Endothelial cell of umbilical vein (primary cell): ENCODE measurements around the gene DUSP18. TPM values are rescaled to one million over a fixed set of nuclear protein-coding genes. Genes with fewer than 3 reads are reported as not detected.
"Not testable (repeated sequence)": the region's sequence is repeated elsewhere in the genome, so short reads cannot be mapped to it uniquely, and the experiment has no call there.

Experiments
- BruUV-seq: library from RNA; stranded (reverse); fragments of 400-500 nt; replicated peaks from 2 replicates; lab custom pipeline; 2021; lab: Mats Ljungman, UMichigan
- CTCF ChIA-PET: fragments of 300-600, 350-600 bp; sonication (Branson Sonifier 250); formaldehyde crosslinking; loops from one replicate; lab custom pipeline; 2021; ENCODE audit warnings: antibody characterized with exemption, inconsistent platforms; lab: Charles Lee
- POLR2A ChIA-PET: fragments of 300-600, 350-600 bp; sonication (Branson Sonifier 250); formaldehyde crosslinking; loops from one replicate; lab custom pipeline; 2021; ENCODE audit warnings: antibody characterized with exemption, inconsistent platforms; lab: Charles Lee
- DNase-seq: peaks from one replicate; pipeline ENCODE4 v3.0.0-alpha.2; 2011; ENCODE audit warnings: low read depth, low spot score
- FAIRE-seq: peaks from 2 replicates; lab custom pipeline; 2011; peaks lifted over from hg19 to GRCh38; lab: Jason Lieb, UNC
- H2AFZ ChIP-seq: 2 replicates; pipeline ENCODE4 v1.6.0; 2012; ENCODE audit warnings: low read depth, low read length, control low read depth, inconsistent platforms
- H3K27ac ChIP-seq: 2 replicates; pipeline ENCODE4 v1.5.1; 2011; ENCODE audit warnings: low read depth, mild to moderate bottlenecking, control low read depth, low read length, moderate library complexity; ENCODE audit not compliant: insufficient read depth
- H3K27me3 ChIP-seq, 2 experiments: 2 replicates each; pipeline versions ENCODE4 v1.6.0 to v1.6.1; 2011; ENCODE audit warnings: low read length in 2 of 2, mixed read lengths in 1 of 2; ENCODE audit not compliant: control insufficient read depth in 2 of 2, insufficient read depth in 2 of 2
- H3K36me3 ChIP-seq, 2 experiments: 2 replicates in 1 of 2; 3 replicates in 1 of 2; pipeline ENCODE4 v1.5.1; 2011; ENCODE audit warnings: low read length in 2 of 2, mild to moderate bottlenecking in 1 of 2, moderate library complexity in 1 of 2; ENCODE audit not compliant: control insufficient read depth in 2 of 2, insufficient read depth in 2 of 2; ENCODE audit errors: extremely low read depth in 1 of 2
- H3K4me1 ChIP-seq: 3 replicates; pipeline ENCODE4 v1.5.1; 2011; ENCODE audit warnings: mild to moderate bottlenecking, low read length; ENCODE audit not compliant: control insufficient read depth, insufficient read depth; ENCODE audit errors: extremely low read depth
- H3K4me2 ChIP-seq: 2 replicates; pipeline ENCODE4 v1.6.1; 2011; ENCODE audit warnings: low read length, control low read depth, mixed read lengths; ENCODE audit not compliant: insufficient read depth
- H3K4me3 ChIP-seq, 3 experiments: fragments of 200-600 bp in 1 of 3; sonication (generic), shearing (Covaris generic) in 1 of 3; replicated peaks in 1 of 3; 2 replicates each; pipeline ENCODE4 v1.5.1; 2011 to 2016; ENCODE audit warnings: control low read depth in 3 of 3, low read length in 3 of 3, mild to moderate bottlenecking in 2 of 3, inconsistent platforms in 1 of 3, low read depth in 1 of 3, moderate library complexity in 1 of 3; ENCODE audit not compliant: insufficient read depth in 1 of 3
- H3K79me2 ChIP-seq: 2 replicates; pipeline ENCODE4 v1.6.0; 2012; ENCODE audit warnings: low read length, inconsistent platforms; ENCODE audit not compliant: control insufficient read depth, insufficient read depth
- H3K9ac ChIP-seq: replicated peaks from 2 replicates; pipeline ENCODE3; 2011; ENCODE audit warnings: low read length, control low read depth; ENCODE audit not compliant: insufficient read depth; ENCODE audit errors: extremely low read depth
- H3K9me1 ChIP-seq: replicated peaks from 3 replicates; pipeline ENCODE4 v1.6.0; 2011; ENCODE audit warnings: mild to moderate bottlenecking, low read length; ENCODE audit not compliant: control insufficient read depth, insufficient read depth; ENCODE audit errors: extremely low read depth
- H3K9me3 ChIP-seq: replicated peaks from 2 replicates; pipeline ENCODE4 v1.5.1; 2012; ENCODE audit warnings: low read length, inconsistent platforms; ENCODE audit not compliant: control insufficient read depth, insufficient read depth
- H4K20me1 ChIP-seq: replicated peaks from 2 replicates; pipeline ENCODE3; 2011; ENCODE audit warnings: mild to moderate bottlenecking, low read length; ENCODE audit not compliant: control insufficient read depth, insufficient read depth; ENCODE audit errors: extremely low read depth
- CTCF ChIP-seq, 2 donors: IDR thresholded peaks; 1 replicate in 1 of 2; 2 replicates in 1 of 2; pipeline ENCODE4 v1.5.1; 2011; ENCODE audit warnings: low read length in 2 of 2, mild to moderate bottlenecking in 2 of 2, moderate library complexity in 2 of 2, control low read depth in 1 of 2, inconsistent platforms in 1 of 2, low read depth in 1 of 2; ENCODE audit not compliant: insufficient read depth in 1 of 2; ENCODE audit errors: extremely low read depth in 1 of 2
- FOS ChIP-seq: IDR thresholded peaks from 2 replicates; pipeline ENCODE4 v1.6.1; 2011; ENCODE audit warnings: mild to moderate bottlenecking, low read length, moderate library complexity, borderline replicate concordance; ENCODE audit not compliant: insufficient read depth
- GATA2 ChIP-seq: IDR thresholded peaks from 2 replicates; pipeline ENCODE4 v1.7.0; 2011; ENCODE audit warnings: low read depth, mild to moderate bottlenecking, moderate library complexity, mixed read lengths, low read length; ENCODE audit not compliant: insufficient read length, insufficient read depth
- JUN ChIP-seq: IDR thresholded peaks from 2 replicates; pipeline ENCODE4 v1.6.1; 2011; ENCODE audit warnings: borderline replicate concordance, low read depth; ENCODE audit not compliant: insufficient read length, insufficient read depth
- MAX ChIP-seq: IDR thresholded peaks from 2 replicates; pipeline ENCODE4 v1.6.1; 2011; ENCODE audit not compliant: insufficient read depth, insufficient read length
- POLR2AphosphoS5 ChIP-seq: IDR thresholded peaks from 2 replicates; pipeline ENCODE4 v1.6.1; 2012; ENCODE audit warnings: low read depth, mild to moderate bottlenecking, control low read depth, low read length, moderate library complexity; ENCODE audit not compliant: insufficient read depth
- dilution Hi-C: fragments of 300-500 bp; cut with MboI; formaldehyde crosslinking; loops from one replicate; pipeline ENCODE4 v1.15.0; 2019; ENCODE audit warnings: low sequenced_read_pairs; ENCODE audit not compliant: extremely low pct_ligation_motif_present
- intact Hi-C: fragments of 100-400 bp; cut with micrococcal nuclease; formaldehyde crosslinking; loops from one replicate; pipeline ENCODE4 v1.10.0; 2022
- polyA plus RNA-seq, 4 experiments: library from polyadenylated mRNA; depleted of rRNA in 3 of 4; stranded (reverse) in 3 of 4; unstranded in 1 of 4; fragments of >200 nt; gene quantifications; 2 replicates each; pipeline versions ENCODE4 v1.2.1 to v1.2.3, GENCODE V29; 2011 to 2012; ENCODE audit warnings: missing spikeins in 1 of 4
- total RNA-seq: library from RNA; stranded (reverse); gene quantifications from 2 replicates; pipeline ENCODE4 v1.2.3, GENCODE V29; 2021

The DUSP18 gene
- total and polyA plus RNA-seq, 2 donors (not counting 3 experiments of a cell fraction or from before 2014, with no cell fraction given) = 18.3 to 30.1 TPM

- DNase-seq (peak; percentile 91), FAIRE-seq (peak; percentile 99)
- CTCF ChIA-PET = interaction anchor here (0.6 to 4.4 kb wide), 49 partner anchors 9 to 514 kb away, joined by 3 to 486 read pairs (median 5); partner anchors contain the start of genes DUSP18, OSBP2, PES1 and TCN2
- Histone ChIP-seq H3K36me3 (no peaks in the 10 kb centered on the region), H3K9me1 (no peaks in the 10 kb centered on the region), H3K27ac (peak overlapping the region; percentile 93), H3K4me3 (peak overlapping the region; percentile 20 to 52 (median 51)), H3K4me2 (peak overlapping the region; percentile 85), H3K79me2 (peaks cover 29% of the 10 kb centered on the region), H3K9me3 (no peaks in the 10 kb centered on the region), H4K20me1 (no peaks in the 10 kb centered on the region), H3K27me3 (no peaks in the 10 kb centered on the region), H3K4me1 (peaks cover 31% of the 10 kb centered on the region), H3K9ac (peak overlapping the region; percentile 43), H2AFZ (peak overlapping the region; percentile 73)
- peak; percentile 95 to 98 for TF ChIP-seq CTCF (IDR thresholded peaks at IDR 0.05; ENCODE audit: extremely low read depth in 1 of 2, insufficient read depth in 1 of 2, low read depth in 1 of 2, low read length in 2 of 2)
- TF ChIP-seq GATA2 = no peak
- peak; percentile 75 for TF ChIP-seq POLR2AphosphoS5
- TF ChIP-seq JUN = no peak
- peak; percentile 98 for TF ChIP-seq FOS
- no peak for TF ChIP-seq MAX
- BruUV-seq = TSS peak; percentile 90
- intact Hi-C loops = loop anchor here (1.0 to 2.0 kb wide), 9 partner anchors 15 to 448 kb away; partner anchors contain the start of genes DUSP18, OSBP2 and TCN2
- POLR2A ChIA-PET = interaction anchor here (0.7 to 1.5 kb wide), 4 partner anchors 15 to 340 kb away, joined by 3 to 6 read pairs (median 6); partner anchors contain the start of gene TCN2
- dilution Hi-C loops = no loop called here
These were observed 33.0 kb downstream of the DUSP18 start for GRCh38 chr22:30634471-30635233.

- H3K4me2 ChIP-seq, H2AFZ ChIP-seq, BruUV-seq, H3K36me3 ChIP-seq, H3K9me1 ChIP-seq, DNase-seq, H3K9me3 ChIP-seq, H3K27me3 ChIP-seq, FAIRE-seq, CTCF ChIA-PET, H3K79me2 ChIP-seq, POLR2A ChIA-PET, dilution Hi-C loops, H4K20me1 ChIP-seq, H3K4me3 ChIP-seq, H3K27ac ChIP-seq, intact Hi-C loops, H3K9ac ChIP-seq: not testable (repeated sequence)
- peaks cover 38% of the 10 kb centered on the region for H3K4me1 ChIP-seq
These were observed 36.2 kb downstream of the DUSP18 start for GRCh38 chr22:30631469-30631868.
